Neural progenitor cell (in vitro differentiated cells): ENCODE results near the gene MRPL36. TPM values are rescaled to one million over a fixed set of nuclear protein-coding genes. Genes with fewer than 3 reads are reported as not detected.

Source experiments
- DNase-seq: peaks from one replicate; pipeline ENCODE4 v3.0.0-alpha.2; 2016; ENCODE audit warnings: low spot score
- H2AFZ ChIP-seq: fragments of 200-600 bp; sonication (generic); replicated peaks from 2 replicates; pipeline ENCODE4 v1.6.1; 2016; ENCODE audit warnings: antibody characterized with exemption
- H3F3A ChIP-seq: fragments of 200-600 bp; sonication (generic); 2 replicates; pipeline ENCODE4 v1.6.1; 2016; ENCODE audit warnings: antibody characterized with exemption, low read depth
- H3K27ac ChIP-seq: fragments of 200-600 bp; sonication (generic); 2 replicates; pipeline ENCODE4 v1.5.1; 2016; ENCODE audit warnings: mild to moderate bottlenecking
- H3K27me3 ChIP-seq: fragments of 200-600 bp; sonication (generic); 2 replicates; pipeline ENCODE4 v1.6.1; 2016; ENCODE audit warnings: mild to moderate bottlenecking, moderate library complexity
- H3K36me3 ChIP-seq: fragments of 200-600 bp; sonication (generic); 2 replicates; pipeline ENCODE4 v1.5.1; 2016
- H3K4me1 ChIP-seq: fragments of 200-600 bp; sonication (generic); 2 replicates; pipeline ENCODE4 v1.6.1; 2016; ENCODE audit warnings: mixed run types
- H3K4me2 ChIP-seq: fragments of 200-600 bp; sonication (generic); 2 replicates; pipeline ENCODE4 v1.6.1; 2016
- H3K4me3 ChIP-seq: fragments of 200-600 bp; sonication (generic); 2 replicates; pipeline ENCODE4 v1.5.1; 2016
- H3K79me2 ChIP-seq: fragments of 200-600 bp; sonication (generic); 2 replicates; pipeline ENCODE4 v1.6.1; 2016; ENCODE audit warnings: low read depth
- H3K9ac ChIP-seq: fragments of 200-600 bp; sonication (generic); 2 replicates; pipeline ENCODE4 v1.6.1; 2016
- H3K9me3 ChIP-seq: fragments of 200-600 bp; sonication (generic); 2 replicates; pipeline ENCODE4 v1.5.1; 2016; ENCODE audit warnings: low read depth
- H4K20me1 ChIP-seq: fragments of 200-600 bp; sonication (generic); 2 replicates; pipeline ENCODE4 v1.6.1; 2016; ENCODE audit warnings: low read depth
- H3K27ac Mint-ChIP-seq: 3 replicates; pipeline ENCODE4 v1.8.0; 2021; ENCODE audit warnings: mixed read lengths
- H3K27me3 Mint-ChIP-seq: 2 replicates; pipeline ENCODE4 v1.8.0; 2022; ENCODE audit warnings: low read depth, mild to moderate bottlenecking, inconsistent platforms, moderate library complexity, mixed read lengths; ENCODE audit not compliant: insufficient read depth
- H3K36me3 Mint-ChIP-seq: 3 replicates; pipeline ENCODE4 v1.8.0; 2021; ENCODE audit warnings: mixed read lengths
- H3K4me1 Mint-ChIP-seq: 3 replicates; pipeline ENCODE4 v1.8.0; 2021; ENCODE audit warnings: mixed read lengths
- H3K4me3 Mint-ChIP-seq: 3 replicates; pipeline ENCODE4 v1.8.0; 2021; ENCODE audit warnings: mild to moderate bottlenecking, moderate library complexity, mixed read lengths
- H3K9me3 Mint-ChIP-seq: 3 replicates; pipeline ENCODE4 v1.8.0; 2020; ENCODE audit warnings: mixed read lengths
- EZH2 ChIP-seq: fragments of 200-600 bp; sonication (generic); IDR thresholded peaks from 2 replicates; pipeline ENCODE4 v1.6.1; 2017; ENCODE audit warnings: antibody characterized with exemption, mild to moderate bottlenecking, moderate library complexity
- EZH2phosphoT487 ChIP-seq: fragments of 200-600 bp; sonication (generic); IDR thresholded peaks from 2 replicates; pipeline ENCODE4 v1.6.1; 2017; ENCODE audit warnings: antibody characterized with exemption
- total RNA-seq: library from RNA; depleted of rRNA; stranded (reverse); fragments of >200 nt; gene quantifications from 2 replicates; pipeline ENCODE4 v1.2.3, GENCODE V29; 2015; ENCODE audit warnings: low replicate concordance
- TF ChIP-seq, protein P1 (sequence below): fragments of 200-600 bp; sonication (generic); IDR thresholded peaks from 2 replicates; pipeline ENCODE4 v1.5.1; 2017; ENCODE audit warnings: antibody characterized with exemption, mild to moderate bottlenecking

The MRPL36 gene
- total RNA-seq, 1 donor from 2014 or later: 22.2 TPM

DNA sequence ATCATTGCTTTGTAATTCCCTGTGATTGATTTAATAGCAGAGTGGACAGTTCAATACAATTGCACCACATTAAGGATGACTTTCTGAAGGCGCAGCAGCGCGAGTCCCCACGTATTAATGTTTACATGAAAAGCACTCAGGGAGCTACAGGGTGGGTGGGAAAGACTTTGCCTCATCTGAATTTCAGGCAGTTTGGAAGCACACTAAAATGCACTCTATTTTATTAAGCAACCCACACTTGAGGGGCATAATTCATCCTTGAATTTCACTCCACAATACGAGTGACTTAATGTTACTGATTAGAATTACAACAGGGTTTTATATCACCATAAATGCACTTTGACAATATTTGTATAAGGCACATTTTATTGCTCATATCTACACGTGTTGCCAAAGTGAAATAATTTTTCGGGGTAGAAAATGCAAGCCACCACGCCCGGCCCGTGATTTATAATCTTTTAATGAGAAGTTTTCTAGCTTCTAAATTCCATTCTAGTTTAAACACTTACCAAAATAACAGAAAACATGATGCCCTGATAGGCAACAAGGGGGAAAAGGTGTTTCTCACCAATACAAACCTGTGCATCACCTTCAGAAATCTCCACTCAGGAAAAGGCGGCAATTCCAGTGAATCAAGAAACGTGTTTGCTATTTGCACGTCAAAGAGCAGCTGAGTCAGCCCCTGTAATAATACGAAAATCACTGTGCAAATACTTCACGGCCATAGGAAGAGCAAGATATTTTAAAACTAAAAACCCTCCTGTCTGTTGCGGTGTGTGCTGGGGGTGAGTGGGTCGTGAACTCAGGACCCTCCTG lies 42.6 kb upstream of the MRPL36 start:
- Histone ChIP-seq H3K4me3 (no peak overlapping the region), H3K4me1 (peaks cover 9% of the 10 kb centered on the region), H3K36me3 (no peaks in the 10 kb centered on the region), H3K9me3 (no peaks in the 10 kb centered on the region), H2AFZ (no peak overlapping the region), H3F3A (no peaks in the 10 kb centered on the region), H3K9ac (no peak overlapping the region), H3K27me3 (peaks cover 24% of the 10 kb centered on the region), H3K79me2 (no peaks in the 10 kb centered on the region), H3K4me2 (no peak overlapping the region), H3K27ac (no peak overlapping the region), H4K20me1 (no peaks in the 10 kb centered on the region)
- DNase-seq: no peak
- TF ChIP-seq EZH2: no peak
- no peak for TF ChIP-seq EZH2phosphoT487
- TF ChIP-seq, protein P1, sequence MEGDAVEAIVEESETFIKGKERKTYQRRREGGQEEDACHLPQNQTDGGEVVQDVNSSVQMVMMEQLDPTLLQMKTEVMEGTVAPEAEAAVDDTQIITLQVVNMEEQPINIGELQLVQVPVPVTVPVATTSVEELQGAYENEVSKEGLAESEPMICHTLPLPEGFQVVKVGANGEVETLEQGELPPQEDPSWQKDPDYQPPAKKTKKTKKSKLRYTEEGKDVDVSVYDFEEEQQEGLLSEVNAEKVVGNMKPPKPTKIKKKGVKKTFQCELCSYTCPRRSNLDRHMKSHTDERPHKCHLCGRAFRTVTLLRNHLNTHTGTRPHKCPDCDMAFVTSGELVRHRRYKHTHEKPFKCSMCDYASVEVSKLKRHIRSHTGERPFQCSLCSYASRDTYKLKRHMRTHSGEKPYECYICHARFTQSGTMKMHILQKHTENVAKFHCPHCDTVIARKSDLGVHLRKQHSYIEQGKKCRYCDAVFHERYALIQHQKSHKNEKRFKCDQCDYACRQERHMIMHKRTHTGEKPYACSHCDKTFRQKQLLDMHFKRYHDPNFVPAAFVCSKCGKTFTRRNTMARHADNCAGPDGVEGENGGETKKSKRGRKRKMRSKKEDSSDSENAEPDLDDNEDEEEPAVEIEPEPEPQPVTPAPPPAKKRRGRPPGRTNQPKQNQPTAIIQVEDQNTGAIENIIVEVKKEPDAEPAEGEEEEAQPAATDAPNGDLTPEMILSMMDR: no peak
- peaks cover 20% of the 10 kb centered on the region for H3K4me1 Mint-ChIP-seq
- no peak overlapping the region for H3K27ac Mint-ChIP-seq
- H3K4me3 Mint-ChIP-seq: no peak overlapping the region
- H3K9me3 Mint-ChIP-seq: no peaks in the 10 kb centered on the region
- H3K27me3 Mint-ChIP-seq: peaks cover 5% of the 10 kb centered on the region
- no peaks in the 10 kb centered on the region for H3K36me3 Mint-ChIP-seq

DNA sequence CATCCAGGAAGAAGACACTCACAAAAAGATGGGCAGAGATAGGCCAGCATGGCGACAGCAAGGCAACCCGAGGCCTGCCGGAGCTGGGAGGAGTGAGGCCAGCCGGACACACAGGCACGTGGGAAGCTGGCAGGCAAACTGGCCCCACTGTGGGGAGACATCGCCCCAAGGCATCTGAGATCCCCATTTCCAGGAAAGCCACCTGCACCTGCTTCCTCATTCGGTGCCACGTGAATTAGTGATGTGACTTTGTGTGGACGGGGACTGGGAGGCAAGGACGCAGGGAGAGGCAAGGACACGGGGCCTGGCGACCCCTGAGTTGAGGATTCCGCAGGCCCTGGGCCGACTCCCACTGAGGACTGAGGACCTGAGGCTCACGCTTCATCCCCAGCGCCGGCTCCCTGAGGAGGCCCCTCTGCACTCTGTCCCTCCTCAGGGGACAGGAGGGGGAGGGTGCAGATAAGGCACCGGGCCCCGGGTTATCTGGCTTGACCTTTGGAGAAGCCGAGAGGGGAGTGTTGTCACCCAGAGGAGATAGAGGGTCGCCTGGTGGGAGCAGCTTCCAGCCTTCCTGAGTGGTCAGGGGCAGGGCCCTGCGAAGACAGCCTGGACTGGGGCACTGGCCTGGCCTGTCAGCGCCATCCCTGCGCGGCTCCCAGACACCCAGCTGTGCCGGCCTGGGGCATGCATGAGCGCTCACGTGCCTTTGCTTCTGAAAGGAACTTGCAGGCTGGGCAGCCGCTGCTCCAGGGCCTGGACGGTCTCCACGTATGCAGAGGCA lies 41.3 kb upstream of the MRPL36 start:
- Mint-ChIP-seq H3K36me3 (no peaks in the 10 kb centered on the region), H3K9me3 (no peaks in the 10 kb centered on the region), H3K4me1 (peaks cover 20% of the 10 kb centered on the region), H3K27ac (peak overlapping the region; percentile 44), H3K27me3 (peaks cover 10% of the 10 kb centered on the region), H3K4me3 (peak overlapping the region; percentile 51)
- peaks cover 24% of the 10 kb centered on the region for H3K27me3 ChIP-seq
- H3K4me1 ChIP-seq: peaks cover 9% of the 10 kb centered on the region
- H3F3A ChIP-seq: no peaks in the 10 kb centered on the region
- H3K9me3 ChIP-seq: no peaks in the 10 kb centered on the region
- no peak overlapping the region for H2AFZ ChIP-seq
- no peak for TF ChIP-seq EZH2phosphoT487
- TF ChIP-seq, protein P1: no peak
- TF ChIP-seq EZH2: no peak
- peak overlapping the region; percentile 40 for H3K4me2 ChIP-seq
- no peaks in the 10 kb centered on the region for H4K20me1 ChIP-seq
- H3K36me3 ChIP-seq: no peaks in the 10 kb centered on the region
- no peak overlapping the region for H3K9ac ChIP-seq
- H3K27ac ChIP-seq: no peak overlapping the region
- H3K79me2 ChIP-seq: no peaks in the 10 kb centered on the region
- peak; percentile 84 for DNase-seq
- no peak overlapping the region for H3K4me3 ChIP-seq

DNA sequence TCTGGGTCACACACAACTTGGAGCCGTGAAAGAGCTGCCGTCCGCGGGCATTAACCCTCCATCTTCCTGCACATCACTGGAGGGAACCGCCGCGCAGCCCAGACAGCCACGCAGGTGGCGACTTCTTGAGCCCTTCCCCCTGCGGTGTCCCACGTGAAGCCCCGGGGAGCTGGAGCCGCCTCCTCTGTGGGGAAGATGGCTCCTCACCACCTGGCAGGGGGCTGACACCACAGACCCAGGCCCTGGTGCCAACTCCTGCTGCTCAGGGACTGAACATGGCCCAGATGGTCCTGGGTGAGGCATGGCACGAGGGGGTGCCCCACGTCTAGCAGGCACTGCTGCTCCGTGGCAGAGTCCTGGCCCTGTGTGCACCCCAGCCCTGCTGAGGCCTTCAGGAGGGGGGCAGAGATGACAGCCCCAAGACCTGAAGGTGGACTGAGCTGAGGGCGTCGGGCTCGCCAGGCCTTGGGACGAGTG lies 40.5 kb upstream of the MRPL36 start:
- peaks cover 11% of the 10 kb centered on the region for H3K4me1 ChIP-seq
- peaks cover 22% of the 10 kb centered on the region for H3K27me3 ChIP-seq
- peaks cover 2% of the 10 kb centered on the region for H3F3A ChIP-seq
- H3K9me3 ChIP-seq: no peaks in the 10 kb centered on the region
- H3K27ac ChIP-seq: no peak overlapping the region
- H3K79me2 ChIP-seq: no peaks in the 10 kb centered on the region
- H4K20me1 ChIP-seq: no peaks in the 10 kb centered on the region
- H3K36me3 Mint-ChIP-seq: no peaks in the 10 kb centered on the region
- no peak overlapping the region for H3K4me3 ChIP-seq
- no peak for DNase-seq
- H3K36me3 ChIP-seq: no peaks in the 10 kb centered on the region
- no peak overlapping the region for H3K4me3 Mint-ChIP-seq
- H3K4me2 ChIP-seq: no peak overlapping the region
- H3K4me1 Mint-ChIP-seq: peaks cover 25% of the 10 kb centered on the region
- H2AFZ ChIP-seq: no peak overlapping the region
- H3K27ac Mint-ChIP-seq: no peak overlapping the region
- no peaks in the 10 kb centered on the region for H3K9me3 Mint-ChIP-seq
- H3K27me3 Mint-ChIP-seq: peaks cover 11% of the 10 kb centered on the region
- H3K9ac ChIP-seq: no peak overlapping the region
- TF ChIP-seq, protein P1: no peak
- TF ChIP-seq EZH2: no peak
- no peak for TF ChIP-seq EZH2phosphoT487
